Measurements from ENCODE around the gene CCDC180.

DNA sequence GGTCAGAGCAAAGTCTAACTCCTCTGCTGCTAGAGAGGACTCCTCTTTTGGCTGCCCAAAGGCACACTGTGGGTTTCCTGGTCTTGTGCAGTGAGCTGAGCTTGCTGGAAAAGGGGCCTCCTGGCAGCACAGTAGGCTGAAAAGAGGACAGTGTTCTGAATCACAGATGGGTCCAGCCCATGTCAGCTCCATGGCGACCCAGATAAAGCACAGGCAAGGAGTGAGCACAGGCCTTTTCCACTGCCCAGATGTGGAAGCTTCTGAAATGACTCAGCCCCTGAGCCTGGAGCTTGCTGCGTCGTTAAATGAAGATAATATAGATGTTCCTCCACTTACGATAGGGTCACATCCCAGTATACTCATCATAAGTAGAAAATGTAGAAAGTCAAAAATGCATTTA is 8.1 kb downstream of the CCDC180 start:
- TF ChIP-seq CTCF (IDR thresholded peaks at IDR 0.05) (no peak), POLR2AphosphoS5 (IDR thresholded peaks at IDR 0.05) (no peak)

All from esophagus muscularis mucosa (tissue), 3 donors.